ENCODE measurements around the gene GAB1. TPM values are rescaled to one million over a fixed set of nuclear protein-coding genes. Genes with fewer than 3 reads are reported as not detected.

The GAB1 gene
- total and polyA plus RNA-seq, 2 of the 13 experiments (the other 11 are each of a cell fraction or from before 2014, with no cell fraction given) = 8.7 to 14.7 TPM

DNA sequence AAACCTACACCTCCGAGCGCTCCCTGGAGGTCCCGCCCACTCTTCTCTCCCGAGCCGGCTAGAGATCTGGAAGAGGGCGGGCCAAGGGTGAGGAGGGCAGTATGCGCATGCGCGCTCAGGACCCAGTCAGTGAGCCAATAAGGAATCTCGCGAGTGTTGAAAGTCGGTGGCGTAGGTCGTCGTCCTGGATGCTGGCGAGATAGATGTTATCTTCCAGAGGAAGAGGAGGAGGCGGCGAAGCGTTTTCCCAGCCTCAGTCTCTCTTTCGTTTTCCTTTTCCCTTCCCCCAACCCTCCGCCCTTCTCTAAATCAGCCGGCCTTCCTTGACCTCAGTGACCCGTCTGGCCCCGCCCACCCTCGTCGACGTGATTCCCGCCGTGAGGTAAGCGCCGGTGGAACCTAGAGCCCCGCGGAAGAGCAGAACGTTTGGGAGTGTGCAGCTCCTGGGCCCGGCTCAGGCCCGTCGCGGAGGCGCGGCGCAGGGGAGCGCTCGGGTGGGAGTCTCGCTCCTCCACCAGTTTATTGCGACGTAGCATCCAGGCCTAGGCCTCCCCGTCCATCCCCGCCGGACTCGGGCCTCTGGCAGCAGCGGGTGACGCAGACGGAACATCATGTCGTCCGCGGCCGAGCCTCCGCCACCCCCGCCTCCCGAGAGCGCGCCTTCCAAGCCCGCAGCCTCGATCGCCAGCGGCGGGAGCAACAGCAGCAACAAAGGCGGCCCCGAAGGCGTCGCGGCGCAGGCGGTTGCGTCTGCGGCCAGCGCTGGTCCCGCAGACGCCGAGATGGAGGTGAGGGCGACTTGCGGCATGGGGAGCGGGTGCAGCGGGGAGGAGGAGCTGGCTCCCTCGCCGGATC lies 176.9 kb downstream of the GAB1 start, which contains the start of gene SMARCA5 (continued):
- TF ChIP-seq ZNF577 (CRISPR knock-in tag; IDR thresholded peaks at IDR 0.05; ENCODE audit: borderline replicate concordance, low read depth) (no peak), ZNF883 (CRISPR knock-in tag; IDR thresholded peaks at IDR 0.05; ENCODE audit: not compliant biosample characterization) (peak; percentile 71), KLF15 (CRISPR knock-in tag; IDR thresholded peaks at IDR 0.05; ENCODE audit: borderline replicate concordance) (no peak), ZNF75D (CRISPR knock-in tag; IDR thresholded peaks at IDR 0.05; ENCODE audit: borderline replicate concordance) (no peak), NFE2L1 (CRISPR knock-in tag; IDR thresholded peaks at IDR 0.05; ENCODE audit: borderline replicate concordance) (no peak), HOXA3 (CRISPR knock-in tag; IDR thresholded peaks at IDR 0.05) (peak; percentile 76; the same call in 1 of the 2 replicates), ZBTB20 (CRISPR knock-in tag; IDR thresholded peaks at IDR 0.05; ENCODE audit: borderline replicate concordance, low read depth) (peak; percentile 64; the same call in 1 of the 2 replicates), ZNF644 (CRISPR knock-in tag; IDR thresholded peaks at IDR 0.05; ENCODE audit: low read depth) (no peak), ZNF550 (CRISPR knock-in tag; IDR thresholded peaks at IDR 0.05; ENCODE audit: borderline replicate concordance) (no peak), ATF1 (CRISPR knock-in tag; IDR thresholded peaks at IDR 0.05) (peak; percentile 61), TP53 (CRISPR knock-in tag; conservative IDR thresholded peaks at IDR 0.05) (no peak), FOXA3 (CRISPR knock-in tag; IDR thresholded peaks at IDR 0.05) (no peak; the same call in 1 of the 2 replicates), TBL1XR1 (IDR thresholded peaks at IDR 0.05; ENCODE audit: borderline replicate concordance, low read length, partially characterized antibody) (no peak), SIN3B (IDR thresholded peaks at IDR 0.05; ENCODE audit: low read length) (0 out of 2 replicates have a peak, but pooled peaks have one; percentile 15)
- TF ChIP-seq, protein P1, sequence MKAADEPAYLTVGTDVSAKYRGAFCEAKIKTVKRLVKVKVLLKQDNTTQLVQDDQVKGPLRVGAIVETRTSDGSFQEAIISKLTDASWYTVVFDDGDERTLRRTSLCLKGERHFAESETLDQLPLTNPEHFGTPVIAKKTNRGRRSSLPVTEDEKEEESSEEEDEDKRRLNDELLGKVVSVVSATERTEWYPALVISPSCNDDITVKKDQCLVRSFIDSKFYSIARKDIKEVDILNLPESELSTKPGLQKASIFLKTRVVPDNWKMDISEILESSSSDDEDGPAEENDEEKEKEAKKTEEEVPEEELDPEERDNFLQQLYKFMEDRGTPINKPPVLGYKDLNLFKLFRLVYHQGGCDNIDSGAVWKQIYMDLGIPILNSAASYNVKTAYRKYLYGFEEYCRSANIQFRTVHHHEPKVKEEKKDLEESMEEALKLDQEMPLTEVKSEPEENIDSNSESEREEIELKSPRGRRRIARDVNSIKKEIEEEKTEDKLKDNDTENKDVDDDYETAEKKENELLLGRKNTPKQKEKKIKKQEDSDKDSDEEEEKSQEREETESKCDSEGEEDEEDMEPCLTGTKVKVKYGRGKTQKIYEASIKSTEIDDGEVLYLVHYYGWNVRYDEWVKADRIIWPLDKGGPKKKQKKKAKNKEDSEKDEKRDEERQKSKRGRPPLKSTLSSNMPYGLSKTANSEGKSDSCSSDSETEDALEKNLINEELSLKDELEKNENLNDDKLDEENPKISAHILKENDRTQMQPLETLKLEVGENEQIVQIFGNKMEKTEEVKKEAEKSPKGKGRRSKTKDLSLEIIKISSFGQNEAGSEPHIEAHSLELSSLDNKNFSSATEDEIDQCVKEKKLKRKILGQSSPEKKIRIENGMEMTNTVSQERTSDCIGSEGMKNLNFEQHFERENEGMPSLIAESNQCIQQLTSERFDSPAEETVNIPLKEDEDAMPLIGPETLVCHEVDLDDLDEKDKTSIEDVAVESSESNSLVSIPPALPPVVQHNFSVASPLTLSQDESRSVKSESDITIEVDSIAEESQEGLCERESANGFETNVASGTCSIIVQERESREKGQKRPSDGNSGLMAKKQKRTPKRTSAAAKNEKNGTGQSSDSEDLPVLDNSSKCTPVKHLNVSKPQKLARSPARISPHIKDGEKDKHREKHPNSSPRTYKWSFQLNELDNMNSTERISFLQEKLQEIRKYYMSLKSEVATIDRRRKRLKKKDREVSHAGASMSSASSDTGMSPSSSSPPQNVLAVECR (CRISPR knock-in tag; IDR thresholded peaks at IDR 0.05; ENCODE audit: borderline replicate concordance) = peak; percentile 90
- TF ChIP-seq, protein P2, sequence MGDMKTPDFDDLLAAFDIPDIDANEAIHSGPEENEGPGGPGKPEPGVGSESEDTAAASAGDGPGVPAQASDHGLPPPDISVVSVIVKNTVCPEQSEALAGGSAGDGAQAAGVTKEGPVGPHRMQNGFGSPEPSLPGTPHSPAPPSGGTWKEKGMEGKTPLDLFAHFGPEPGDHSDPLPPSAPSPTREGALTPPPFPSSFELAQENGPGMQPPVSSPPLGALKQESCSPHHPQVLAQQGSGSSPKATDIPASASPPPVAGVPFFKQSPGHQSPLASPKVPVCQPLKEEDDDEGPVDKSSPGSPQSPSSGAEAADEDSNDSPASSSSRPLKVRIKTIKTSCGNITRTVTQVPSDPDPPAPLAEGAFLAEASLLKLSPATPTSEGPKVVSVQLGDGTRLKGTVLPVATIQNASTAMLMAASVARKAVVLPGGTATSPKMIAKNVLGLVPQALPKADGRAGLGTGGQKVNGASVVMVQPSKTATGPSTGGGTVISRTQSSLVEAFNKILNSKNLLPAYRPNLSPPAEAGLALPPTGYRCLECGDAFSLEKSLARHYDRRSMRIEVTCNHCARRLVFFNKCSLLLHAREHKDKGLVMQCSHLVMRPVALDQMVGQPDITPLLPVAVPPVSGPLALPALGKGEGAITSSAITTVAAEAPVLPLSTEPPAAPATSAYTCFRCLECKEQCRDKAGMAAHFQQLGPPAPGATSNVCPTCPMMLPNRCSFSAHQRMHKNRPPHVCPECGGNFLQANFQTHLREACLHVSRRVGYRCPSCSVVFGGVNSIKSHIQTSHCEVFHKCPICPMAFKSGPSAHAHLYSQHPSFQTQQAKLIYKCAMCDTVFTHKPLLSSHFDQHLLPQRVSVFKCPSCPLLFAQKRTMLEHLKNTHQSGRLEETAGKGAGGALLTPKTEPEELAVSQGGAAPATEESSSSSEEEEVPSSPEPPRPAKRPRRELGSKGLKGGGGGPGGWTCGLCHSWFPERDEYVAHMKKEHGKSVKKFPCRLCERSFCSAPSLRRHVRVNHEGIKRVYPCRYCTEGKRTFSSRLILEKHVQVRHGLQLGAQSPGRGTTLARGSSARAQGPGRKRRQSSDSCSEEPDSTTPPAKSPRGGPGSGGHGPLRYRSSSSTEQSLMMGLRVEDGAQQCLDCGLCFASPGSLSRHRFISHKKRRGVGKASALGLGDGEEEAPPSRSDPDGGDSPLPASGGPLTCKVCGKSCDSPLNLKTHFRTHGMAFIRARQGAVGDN (CRISPR knock-in tag; IDR thresholded peaks at IDR 0.05) = peak; percentile 87
- TF ChIP-seq, protein P3, sequence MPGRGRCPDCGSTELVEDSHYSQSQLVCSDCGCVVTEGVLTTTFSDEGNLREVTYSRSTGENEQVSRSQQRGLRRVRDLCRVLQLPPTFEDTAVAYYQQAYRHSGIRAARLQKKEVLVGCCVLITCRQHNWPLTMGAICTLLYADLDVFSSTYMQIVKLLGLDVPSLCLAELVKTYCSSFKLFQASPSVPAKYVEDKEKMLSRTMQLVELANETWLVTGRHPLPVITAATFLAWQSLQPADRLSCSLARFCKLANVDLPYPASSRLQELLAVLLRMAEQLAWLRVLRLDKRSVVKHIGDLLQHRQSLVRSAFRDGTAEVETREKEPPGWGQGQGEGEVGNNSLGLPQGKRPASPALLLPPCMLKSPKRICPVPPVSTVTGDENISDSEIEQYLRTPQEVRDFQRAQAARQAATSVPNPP (CRISPR knock-in tag; IDR thresholded peaks at IDR 0.05) = no peak
- TF ChIP-seq, protein P4, sequence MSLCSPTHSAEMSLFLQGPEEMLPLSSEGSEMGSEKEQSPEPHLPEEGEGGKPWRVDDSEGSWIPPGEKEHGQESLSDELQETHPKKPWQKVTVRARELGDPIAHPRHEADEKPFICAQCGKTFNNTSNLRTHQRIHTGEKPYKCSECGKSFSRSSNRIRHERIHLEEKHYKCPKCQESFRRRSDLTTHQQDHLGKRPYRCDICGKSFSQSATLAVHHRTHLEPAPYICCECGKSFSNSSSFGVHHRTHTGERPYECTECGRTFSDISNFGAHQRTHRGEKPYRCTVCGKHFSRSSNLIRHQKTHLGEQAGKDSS (CRISPR knock-in tag; IDR thresholded peaks at IDR 0.05; ENCODE audit: borderline replicate concordance, low read depth) = 0 out of 2 replicates have a peak, but pooled peaks have one; percentile 28
